Measurements from ENCODE around the gene COL27A1. TPM values are rescaled to one million over a fixed set of nuclear protein-coding genes. Genes with fewer than 3 reads are reported as not detected.

COL27A1 gene
- total and polyA plus RNA-seq, 12 donors: 3.1 to 35.8 (median 5.1) TPM

DNA sequence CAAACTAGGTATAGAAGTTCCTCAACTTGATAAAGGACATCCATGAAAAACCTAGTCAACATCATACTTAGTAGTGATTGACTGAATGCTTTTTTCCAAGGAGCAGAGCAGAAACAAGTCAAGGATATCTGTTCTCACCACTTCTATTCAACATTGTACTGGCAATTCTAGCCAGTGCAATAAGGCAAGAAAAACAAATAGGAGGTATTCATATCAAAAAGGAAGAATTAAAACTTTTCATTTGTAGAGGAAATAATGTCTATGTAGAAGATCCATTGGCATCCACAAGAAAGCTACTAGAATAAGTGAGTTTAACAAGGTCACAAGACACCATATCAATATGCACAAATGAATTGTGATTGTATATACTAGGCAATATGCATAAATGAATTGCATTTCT lies 139.3 kb downstream of the COL27A1 start:
- Histone ChIP-seq H3K4me3 (no peak overlapping the region), H3K9me3 (peaks cover 0 to 26% (median 0%) of the 10 kb centered on the region in 11 donors), H3K27ac (no peak overlapping the region), H3K4me1 (peaks cover 0 to 5% (median 0%) of the 10 kb centered on the region in 9 donors), H3K36me3 (peaks cover 0 to 73% (median 10%) of the 10 kb centered on the region in 9 donors), H3K27me3 (no peaks in the 10 kb centered on the region)
- DNase-seq: no peak
- no peak for ATAC-seq
- intact Hi-C loops (cut with DNase I): loop anchor here in 8 of 10 donors (5.0 to 10.0 kb wide), 4 partner anchors 137 to 212 kb away; partner anchors contain the start of gene COL27A1 (in 2 of the 8)
- TF ChIP-seq, protein P1, sequence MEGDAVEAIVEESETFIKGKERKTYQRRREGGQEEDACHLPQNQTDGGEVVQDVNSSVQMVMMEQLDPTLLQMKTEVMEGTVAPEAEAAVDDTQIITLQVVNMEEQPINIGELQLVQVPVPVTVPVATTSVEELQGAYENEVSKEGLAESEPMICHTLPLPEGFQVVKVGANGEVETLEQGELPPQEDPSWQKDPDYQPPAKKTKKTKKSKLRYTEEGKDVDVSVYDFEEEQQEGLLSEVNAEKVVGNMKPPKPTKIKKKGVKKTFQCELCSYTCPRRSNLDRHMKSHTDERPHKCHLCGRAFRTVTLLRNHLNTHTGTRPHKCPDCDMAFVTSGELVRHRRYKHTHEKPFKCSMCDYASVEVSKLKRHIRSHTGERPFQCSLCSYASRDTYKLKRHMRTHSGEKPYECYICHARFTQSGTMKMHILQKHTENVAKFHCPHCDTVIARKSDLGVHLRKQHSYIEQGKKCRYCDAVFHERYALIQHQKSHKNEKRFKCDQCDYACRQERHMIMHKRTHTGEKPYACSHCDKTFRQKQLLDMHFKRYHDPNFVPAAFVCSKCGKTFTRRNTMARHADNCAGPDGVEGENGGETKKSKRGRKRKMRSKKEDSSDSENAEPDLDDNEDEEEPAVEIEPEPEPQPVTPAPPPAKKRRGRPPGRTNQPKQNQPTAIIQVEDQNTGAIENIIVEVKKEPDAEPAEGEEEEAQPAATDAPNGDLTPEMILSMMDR (IDR thresholded peaks at IDR 0.05): no peak

DNA sequence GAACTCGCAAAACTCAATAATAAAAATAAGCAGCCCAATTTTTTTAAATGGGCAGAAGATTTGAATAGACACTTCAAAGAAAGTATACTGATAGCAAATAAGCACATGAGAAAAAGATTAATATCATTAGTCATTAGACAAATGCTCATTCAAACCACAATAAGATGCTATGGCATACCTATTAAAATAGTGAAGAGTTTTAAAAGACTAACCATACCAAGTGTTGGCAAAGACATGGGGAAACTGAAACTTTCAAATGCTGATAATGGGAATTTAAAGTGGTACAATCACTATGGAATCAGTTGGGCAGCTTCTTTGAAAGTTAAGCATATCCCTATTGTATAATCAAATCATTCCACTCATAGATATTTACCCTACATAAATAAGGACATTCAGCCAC lies 141.0 kb downstream of the COL27A1 start:
- DNase-seq (no peak), ATAC-seq (no peak)
- no peaks in the 10 kb centered on the region for H3K27me3 ChIP-seq
- intact Hi-C loops (cut with DNase I): loop anchor here in 1 of 10 donors (10.0 kb wide), 1 partner anchor 142 kb away; the partner anchor contains the start of gene COL27A1
- peaks cover 0 to 80% (median 10%) of the 10 kb centered on the region in 9 donors for H3K36me3 ChIP-seq
- H3K9me3 ChIP-seq: peaks cover 0 to 26% (median 0%) of the 10 kb centered on the region in 11 donors
- TF ChIP-seq, protein P1 (IDR thresholded peaks at IDR 0.05): no peak
- 100% methylated on average over 1 of the region's 1 CpG for WGBS, 2 donors
- H3K27ac ChIP-seq: no peak overlapping the region
- H3K4me3 ChIP-seq: no peak overlapping the region
- peaks cover 0 to 6% (median 0%) of the 10 kb centered on the region in 9 donors for H3K4me1 ChIP-seq

DNA sequence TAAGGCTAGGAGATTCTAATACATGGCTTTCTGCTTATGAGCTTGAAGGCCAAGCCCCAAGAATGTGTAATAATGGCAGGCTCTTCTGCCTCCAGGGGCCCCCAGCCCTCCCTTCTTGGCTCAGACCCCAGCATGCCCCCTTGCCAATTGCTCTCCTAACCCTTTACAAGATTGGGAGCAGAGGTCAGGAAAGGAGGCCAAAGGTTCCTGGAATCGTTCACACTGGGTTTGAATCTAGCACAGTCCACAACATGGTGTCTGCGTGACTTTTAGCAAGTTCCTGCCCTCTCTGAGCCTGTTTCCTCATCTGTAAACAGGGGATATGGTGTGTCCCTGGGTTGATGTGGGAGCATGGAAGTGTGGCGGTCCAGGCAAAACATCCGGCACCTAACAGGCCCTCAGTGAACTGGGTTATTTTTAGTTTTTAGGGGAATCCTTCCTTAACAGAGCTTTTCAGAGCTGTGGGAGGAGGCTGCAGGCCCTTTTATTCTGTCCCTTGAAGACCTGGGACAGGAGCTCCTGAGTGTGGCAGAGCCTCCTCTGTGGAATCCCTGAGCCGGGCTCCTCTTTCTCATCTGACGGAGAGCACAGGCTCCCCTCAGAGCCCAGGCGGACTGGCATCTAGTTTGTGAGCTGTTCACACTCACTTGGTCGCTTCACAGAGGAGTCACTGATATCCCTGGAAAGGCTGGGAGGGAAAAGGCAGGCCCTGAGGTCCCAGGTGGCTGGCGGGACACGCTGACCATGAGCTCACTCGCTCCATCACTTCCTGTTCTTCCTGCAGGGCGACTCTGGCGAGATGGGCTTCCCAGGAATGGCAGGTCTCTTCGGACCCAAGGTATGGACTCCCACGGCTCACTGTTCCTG lies 144.2 kb downstream of the COL27A1 start:
- DNase-seq: no peak
- Histone ChIP-seq H3K9me3 (peaks cover 0 to 22% (median 0%) of the 10 kb centered on the region in 11 donors), H3K4me1 (peaks cover 0 to 6% (median 0%) of the 10 kb centered on the region in 9 donors), H3K27ac (no peak overlapping the region), H3K36me3 (peaks cover 0 to 58% (median 7%) of the 10 kb centered on the region in 9 donors), H3K27me3 (no peaks in the 10 kb centered on the region), H3K4me3 (no peak overlapping the region)
- peak in 1 of 8 donors; percentile 39 for ATAC-seq
- intact Hi-C loops (cut with DNase I): loop anchor here in 2 of 10 donors (5.0 to 10.0 kb wide), 2 partner anchors 145 to 192 kb away; partner anchors contain the start of gene COL27A1 (in 1 of the 2)
- TF ChIP-seq, protein P1 (IDR thresholded peaks at IDR 0.05): no peak
- WGBS, 2 donors: 71 to 79% methylated on average over 15 of the region's 15 CpGs

DNA sequence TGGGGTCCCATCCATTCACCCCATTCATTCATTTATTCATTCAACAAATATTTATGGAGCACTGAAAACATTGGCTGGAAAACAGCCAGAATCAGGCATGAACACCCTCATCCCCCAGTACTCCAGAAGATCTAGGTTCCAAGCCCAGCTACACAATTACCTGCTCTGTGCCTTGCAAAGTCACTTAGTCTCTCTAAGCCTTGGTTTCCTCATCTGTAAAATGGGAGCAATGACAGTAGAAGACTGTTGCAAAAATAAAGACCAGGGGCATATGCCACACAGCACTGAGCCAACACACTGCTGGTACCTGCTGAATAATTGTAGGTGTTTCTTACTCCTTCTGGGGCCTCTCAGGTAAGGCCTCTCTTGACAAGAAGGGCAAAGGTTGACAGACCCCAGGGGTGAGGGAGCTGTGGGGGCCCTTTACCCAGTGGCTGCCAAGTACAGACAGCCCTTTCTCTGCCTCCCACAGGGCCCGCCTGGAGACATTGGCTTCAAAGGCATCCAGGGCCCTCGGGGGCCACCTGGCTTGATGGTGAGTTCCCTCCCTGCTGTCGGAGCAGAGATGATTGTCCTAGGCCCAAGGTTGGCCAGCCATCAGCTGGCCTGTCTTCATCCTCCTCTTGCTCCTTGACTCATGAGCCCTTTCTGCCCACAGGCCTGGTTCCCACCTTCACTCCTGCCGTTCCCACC lies 145.0 kb downstream of the COL27A1 start:
- 96 to 97% methylated on average over 4 of the region's 4 CpGs for WGBS, 2 donors
- intact Hi-C loops (cut with DNase I): loop anchor here in 1 of 10 donors (5.0 kb wide), 1 partner anchor 193 kb away; no protein-coding TSS in a partner anchor

More for the DNA sequence above, 145.0 kb downstream of the COL27A1 start:
- TF ChIP-seq, protein P1 (IDR thresholded peaks at IDR 0.05): no peak
- no peak for ATAC-seq
- Histone ChIP-seq H3K4me3 (no peak overlapping the region), H3K4me1 (peaks cover 0 to 8% (median 0%) of the 10 kb centered on the region in 9 donors), H3K27me3 (no peaks in the 10 kb centered on the region), H3K36me3 (peaks cover 0 to 50% (median 0%) of the 10 kb centered on the region in 9 donors), H3K27ac (no peak overlapping the region), H3K9me3 (peaks cover 0 to 14% (median 0%) of the 10 kb centered on the region in 11 donors)
- no peak for DNase-seq

Measured in heart right ventricle (tissue), 16 donors.